Mesothelial cell of epicardium (in vitro differentiated cells): ENCODE measurements around the gene DNAJB9. TPM values are rescaled to one million over a fixed set of nuclear protein-coding genes. Genes with fewer than 3 reads are reported as not detected.
"Not testable (repeated sequence)": the region's sequence is repeated elsewhere in the genome, so short reads cannot be mapped to it uniquely, and the experiment has no call there.

ENCODE experiments used
- DNase-seq, 2 experiments: peaks; one replicate each; pipeline ENCODE4 v3.0.0; 2021; ENCODE audit warnings: low spot score in 2 of 2; ENCODE audit not compliant: unreplicated experiment in 2 of 2
- H3K27ac Mint-ChIP-seq: 2 replicates; pipeline ENCODE4 v1.8.0; 2021; ENCODE audit warnings: mixed read lengths
- H3K27me3 Mint-ChIP-seq: 2 replicates; pipeline ENCODE4 v1.8.0; 2021; ENCODE audit warnings: low read depth, mixed read lengths
- H3K36me3 Mint-ChIP-seq: 2 replicates; pipeline ENCODE4 v1.8.0; 2021; ENCODE audit warnings: mixed read lengths
- H3K4me1 Mint-ChIP-seq: 2 replicates; pipeline ENCODE4 v1.8.0; 2021; ENCODE audit warnings: mixed read lengths
- H3K4me3 Mint-ChIP-seq: 2 replicates; pipeline ENCODE4 v1.8.0; 2021; ENCODE audit warnings: mild to moderate bottlenecking, moderate library complexity, mixed read lengths
- H3K9me3 Mint-ChIP-seq: 2 replicates; pipeline ENCODE4 v1.8.0; 2021; ENCODE audit warnings: mixed read lengths
- CTCF ChIP-seq: fragments of 200-600 bp; sonication (generic); IDR thresholded peaks from one replicate; pipeline ENCODE4 v1.5.0; 2021; ENCODE audit warnings: antibody characterized with exemption; ENCODE audit not compliant: unreplicated experiment
- total RNA-seq: library from RNA; stranded (reverse); gene quantifications from 3 replicates; pipeline ENCODE4 v1.2.1, GENCODE V29; 2021

DNAJB9 gene
- total RNA-seq, 1 donor from 2014 or later: 14.1 TPM

DNA sequence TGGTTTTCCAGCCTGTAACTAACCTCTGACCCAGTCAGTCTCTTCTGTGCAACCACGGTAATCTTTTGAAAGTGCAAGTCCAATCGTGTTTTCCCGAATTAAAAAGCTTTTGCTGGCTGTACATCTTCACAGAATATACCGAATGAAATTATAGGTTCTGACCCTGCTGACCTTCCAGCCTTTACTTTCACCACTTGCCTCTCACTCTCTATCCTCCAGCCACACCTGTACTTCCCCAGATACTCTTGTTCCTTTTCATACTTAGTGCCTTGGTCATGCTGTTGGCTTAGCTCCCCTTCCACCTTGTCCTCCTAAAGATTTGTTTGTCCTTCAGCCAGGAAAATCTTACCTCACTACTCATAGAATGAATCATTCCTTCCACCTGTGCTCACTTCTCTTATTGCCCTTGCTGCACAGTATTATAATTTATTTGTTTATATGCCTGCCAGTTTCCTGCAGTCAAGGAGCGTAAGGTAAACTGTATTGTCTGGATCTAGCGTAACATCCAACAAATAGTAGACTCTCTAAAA lies 41.4 kb upstream of the DNAJB9 start:
- Mint-ChIP-seq H3K4me1 (peaks cover 21% of the 10 kb centered on the region), H3K27ac (peak overlapping the region; percentile 59), H3K36me3 (no peaks in the 10 kb centered on the region), H3K27me3 (no peaks in the 10 kb centered on the region), H3K4me3 (no peak overlapping the region), H3K9me3 (no peaks in the 10 kb centered on the region)
- no peak for TF ChIP-seq CTCF
- no peak for DNase-seq

- no peak for TF ChIP-seq CTCF
- Mint-ChIP-seq H3K9me3 (no peaks in the 10 kb centered on the region), H3K27me3 (no peaks in the 10 kb centered on the region), H3K4me3 (no peak overlapping the region), H3K4me1 (peaks cover 10% of the 10 kb centered on the region), H3K27ac (peak overlapping the region; percentile 26), H3K36me3 (no peaks in the 10 kb centered on the region)
- DNase-seq: no peak
Observed at GRCh38 chr7:108529341-108529740, 40.3 kb upstream of the DNAJB9 start.

- no peak overlapping the region for H3K27ac Mint-ChIP-seq
- no peaks in the 10 kb centered on the region for H3K27me3 Mint-ChIP-seq
- peaks cover 6% of the 10 kb centered on the region for H3K4me1 Mint-ChIP-seq
- H3K36me3 Mint-ChIP-seq: no peaks in the 10 kb centered on the region
- DNase-seq: no peak
- H3K4me3 Mint-ChIP-seq: no peak overlapping the region
- no peaks in the 10 kb centered on the region for H3K9me3 Mint-ChIP-seq
- TF ChIP-seq CTCF: no peak
Observed at GRCh38 chr7:108533712-108534111, 36.0 kb upstream of the DNAJB9 start.

GRCh38 chr7:108535257-108535656 lies 34.4 kb upstream of the DNAJB9 start:
- no peak overlapping the region for H3K27ac Mint-ChIP-seq
- H3K27me3 Mint-ChIP-seq: no peaks in the 10 kb centered on the region
- no peaks in the 10 kb centered on the region for H3K4me1 Mint-ChIP-seq
- H3K9me3 Mint-ChIP-seq: no peaks in the 10 kb centered on the region
- H3K4me3 Mint-ChIP-seq: no peak overlapping the region
- H3K36me3 Mint-ChIP-seq: peaks cover 2% of the 10 kb centered on the region
- no peak for DNase-seq
- TF ChIP-seq CTCF: no peak

DNA sequence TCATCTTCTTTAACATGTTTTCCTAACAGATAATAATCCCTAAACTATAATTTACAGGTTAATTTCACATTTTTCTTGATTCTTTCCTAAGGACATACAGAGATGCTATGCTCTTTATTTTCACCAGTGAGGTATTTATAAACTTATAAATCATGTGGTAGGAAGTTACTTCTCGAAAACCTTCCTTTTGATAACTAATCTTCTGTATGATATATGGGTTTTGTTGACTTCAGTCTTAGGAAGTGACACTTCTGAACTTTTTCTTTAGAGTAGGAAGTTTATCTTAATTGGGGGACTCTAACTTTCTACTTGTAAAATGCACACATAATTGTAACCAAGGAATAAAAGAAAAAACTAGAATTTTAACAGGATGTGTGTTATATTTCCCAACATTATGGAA lies 33.9 kb upstream of the DNAJB9 start:
- TF ChIP-seq CTCF: no peak
- no peaks in the 10 kb centered on the region for H3K27me3 Mint-ChIP-seq
- H3K9me3 Mint-ChIP-seq: no peaks in the 10 kb centered on the region
- H3K36me3 Mint-ChIP-seq: peaks cover 2% of the 10 kb centered on the region
- no peaks in the 10 kb centered on the region for H3K4me1 Mint-ChIP-seq
- no peak overlapping the region for H3K27ac Mint-ChIP-seq
- DNase-seq: no peak
- no peak overlapping the region for H3K4me3 Mint-ChIP-seq

DNA sequence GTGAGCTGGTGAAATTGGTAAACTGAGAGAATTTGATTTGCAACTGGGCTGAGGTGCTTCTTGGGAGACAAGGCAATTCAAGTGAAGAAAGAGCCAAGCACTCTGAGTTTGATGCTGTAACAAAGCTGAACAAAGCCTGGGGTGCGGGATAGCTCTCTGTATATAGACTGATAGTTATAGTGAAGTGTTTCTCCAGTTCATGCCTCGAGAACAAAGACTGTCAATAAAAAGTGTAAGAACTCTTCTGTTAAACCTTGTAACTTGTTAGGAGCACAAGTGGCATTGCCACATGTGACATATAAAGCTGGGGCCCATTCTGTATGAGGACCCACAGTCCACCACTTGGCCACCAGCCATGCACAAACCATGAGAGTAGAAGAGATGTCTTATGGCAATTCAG lies 32.4 kb upstream of the DNAJB9 start:
- no peak overlapping the region for H3K4me3 Mint-ChIP-seq
- H3K9me3 Mint-ChIP-seq: no peaks in the 10 kb centered on the region
- TF ChIP-seq CTCF: no peak
- no peak for DNase-seq
- no peak overlapping the region for H3K27ac Mint-ChIP-seq
- H3K4me1 Mint-ChIP-seq: no peaks in the 10 kb centered on the region
- peaks cover 2% of the 10 kb centered on the region for H3K36me3 Mint-ChIP-seq
- no peaks in the 10 kb centered on the region for H3K27me3 Mint-ChIP-seq

DNA sequence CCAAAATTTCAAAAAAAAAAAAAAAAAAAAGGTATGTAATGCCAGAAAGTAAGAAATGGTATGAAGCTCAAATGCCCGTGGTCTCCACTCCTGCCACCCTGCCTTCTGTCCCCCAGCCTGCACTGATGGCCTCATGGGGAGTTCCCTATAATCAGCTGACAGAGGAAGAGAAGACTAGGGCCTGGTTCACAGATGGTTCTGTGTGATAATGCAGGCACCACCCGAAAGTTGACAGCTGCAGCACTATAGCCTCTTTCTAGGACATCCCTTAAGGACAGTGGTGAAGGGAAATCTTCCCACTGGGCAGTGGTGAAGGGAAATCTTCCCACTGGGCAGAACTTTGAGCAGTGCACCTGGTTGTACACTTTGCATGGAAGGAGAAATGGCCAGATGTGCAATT lies 31.4 kb upstream of the DNAJB9 start:
- not testable (repeated sequence) for H3K36me3 Mint-ChIP-seq, H3K27ac Mint-ChIP-seq, H3K27me3 Mint-ChIP-seq, H3K4me1 Mint-ChIP-seq, H3K9me3 Mint-ChIP-seq, H3K4me3 Mint-ChIP-seq, DNase-seq

GRCh38 chr7:108538685-108539084 lies 31.0 kb upstream of the DNAJB9 start:
- not testable (repeated sequence) for H3K36me3 Mint-ChIP-seq, H3K9me3 Mint-ChIP-seq, DNase-seq, H3K4me3 Mint-ChIP-seq, H3K27ac Mint-ChIP-seq, H3K27me3 Mint-ChIP-seq, H3K4me1 Mint-ChIP-seq
